CD4-positive, alpha-beta memory T cell (primary cell): ENCODE results near the gene PRSS48. TPM values are rescaled to one million over a fixed set of nuclear protein-coding genes. Genes with fewer than 3 reads are reported as not detected.
A peak's percentile ranks its signal among the peaks of the same experiment; 100 is the strongest.

Experiments
- CTCF ChIA-PET: fragments of 350-600 bp; sonication (Branson Sonifier 250); formaldehyde crosslinking; loops from one replicate; lab custom pipeline; 2021; ENCODE audit warnings: inconsistent platforms; ENCODE audit not compliant: partially characterized antibody; lab: Charles Lee
- POLR2A ChIA-PET: fragments of 350-600 bp; sonication (Branson Sonifier 250); formaldehyde crosslinking; loops from one replicate; lab custom pipeline; 2021; ENCODE audit not compliant: partially characterized antibody; lab: Charles Lee
- DNase-seq, 5 donors: peaks; one replicate each; pipeline versions ENCODE4 v3.0.0 to v3.0.0-alpha.2; 2020 to 2022; ENCODE audit warnings: mixed read lengths in 1 of 5
- H3K27ac ChIP-seq: one replicate; pipeline ENCODE4 v1.7.0; 2013; ENCODE audit warnings: low read depth, low read length
- H3K27me3 ChIP-seq: 2 replicates; pipeline ENCODE4 v1.7.0; 2013; ENCODE audit warnings: mild to moderate bottlenecking, low read length, moderate library complexity; ENCODE audit not compliant: insufficient read depth
- H3K36me3 ChIP-seq: 2 replicates; pipeline ENCODE4 v1.7.0; 2013; ENCODE audit warnings: mild to moderate bottlenecking, low read length, moderate library complexity; ENCODE audit not compliant: insufficient read depth
- H3K4me1 ChIP-seq: 2 replicates; pipeline ENCODE4 v1.7.0; 2013; ENCODE audit warnings: mild to moderate bottlenecking, low read length, moderate library complexity; ENCODE audit not compliant: insufficient read depth
- H3K4me3 ChIP-seq, 2 donors: one replicate each; pipeline ENCODE4 v1.7.0; 2013; ENCODE audit warnings: low read length in 2 of 2, mild to moderate bottlenecking in 1 of 2
- H3K9me3 ChIP-seq, 2 donors: one replicate each; pipeline ENCODE4 v1.7.0; 2013; ENCODE audit warnings: low read length in 2 of 2, control low read depth in 1 of 2; ENCODE audit not compliant: control insufficient read depth in 1 of 2
- H3K27ac Mint-ChIP-seq, 7 donors: one replicate each; pipeline ENCODE4 v1.8.0; 2020 to 2021; ENCODE audit warnings: mixed read lengths in 7 of 7, mild to moderate bottlenecking in 6 of 7, inconsistent platforms in 3 of 7, moderate library complexity in 3 of 7
- H3K27me3 Mint-ChIP-seq, 2 donors: one replicate each; pipeline ENCODE4 v1.8.0; 2020 to 2021; ENCODE audit warnings: mixed read lengths in 2 of 2
- H3K36me3 Mint-ChIP-seq, 2 donors: one replicate each; pipeline ENCODE4 v1.8.0; 2020 to 2021; ENCODE audit warnings: mixed read lengths in 2 of 2, inconsistent platforms in 1 of 2, mild to moderate bottlenecking in 1 of 2
- H3K4me1 Mint-ChIP-seq, 4 donors: one replicate each; pipeline ENCODE4 v1.8.0; 2020 to 2021; ENCODE audit warnings: mixed read lengths in 4 of 4, mild to moderate bottlenecking in 1 of 4
- H3K4me3 Mint-ChIP-seq, 8 donors: one replicate each; pipeline ENCODE4 v1.8.0; 2020 to 2021; ENCODE audit warnings: mixed read lengths in 8 of 8, mild to moderate bottlenecking in 7 of 8, moderate library complexity in 6 of 8, inconsistent platforms in 3 of 8
- H3K9me3 Mint-ChIP-seq, 8 donors: one replicate each; pipeline ENCODE4 v1.8.0; 2020 to 2021; ENCODE audit warnings: mixed read lengths in 8 of 8, mild to moderate bottlenecking in 5 of 8, inconsistent platforms in 3 of 8, moderate library complexity in 1 of 8
- intact Hi-C: fragments of 100-400 bp; cut with micrococcal nuclease; formaldehyde crosslinking; loops from one replicate; pipeline ENCODE4 v1.15.1; 2023
- polyA plus RNA-seq, 2 donors: library from polyadenylated mRNA; unstranded; fragments of 300-500 nt; fragmentation: Illumina TruSeq; gene quantifications; one replicate each; pipeline ENCODE4 v1.2.3, GENCODE V29; 2021
- total RNA-seq, 2 experiments: library from RNA; stranded (reverse); gene quantifications; one replicate each; pipeline ENCODE4 v1.2.3, GENCODE V29; 2021

PRSS48 gene
- total and polyA plus RNA-seq, 4 experiments from 2014 or later, result not detected

DNA sequence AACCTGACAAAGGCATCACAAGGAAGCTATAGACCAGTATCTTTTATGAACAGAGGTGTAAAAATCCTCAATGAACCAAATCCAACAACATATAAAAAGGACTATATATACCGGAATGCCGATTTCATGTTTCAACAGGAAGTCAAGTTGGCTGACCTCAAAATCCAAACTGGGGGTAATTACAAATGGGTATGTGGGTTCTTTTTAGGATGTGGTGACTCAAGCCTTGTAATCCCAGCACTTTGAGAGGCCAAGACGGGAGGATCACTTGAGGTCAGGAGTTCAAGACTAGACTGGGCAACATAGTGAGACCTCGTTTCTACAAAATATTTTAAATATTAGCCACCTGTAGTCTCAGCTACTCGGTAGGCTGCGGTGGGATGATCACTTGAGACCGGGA lies 10.4 kb downstream of the PRSS48 start:
- Mint-ChIP-seq H3K27me3 (peaks cover 0 to 5% of the 10 kb centered on the region in 2 donors), H3K36me3 (no peaks in the 10 kb centered on the region), H3K9me3 (peaks cover 2 to 21% (median 8%) of the 10 kb centered on the region in 8 donors), H3K4me3 (no peak overlapping the region), H3K27ac (no peak overlapping the region), H3K4me1 (no peaks in the 10 kb centered on the region)
- no peak overlapping the region for H3K4me3 ChIP-seq
- no peaks in the 10 kb centered on the region for H3K9me3 ChIP-seq
- intact Hi-C loops, result no loop called here
- POLR2A ChIA-PET, result no interaction called here
- no peaks in the 10 kb centered on the region for H3K4me1 ChIP-seq
- CTCF ChIA-PET, result interaction anchor here (0.7 kb wide), 1 partner anchor 12 kb away, joined by 4 read pairs; no protein-coding TSS in a partner anchor
- H3K36me3 ChIP-seq, result no peaks in the 10 kb centered on the region
- no peaks in the 10 kb centered on the region for H3K27me3 ChIP-seq
- no peak for DNase-seq
- H3K27ac ChIP-seq, result no peak overlapping the region

DNA sequence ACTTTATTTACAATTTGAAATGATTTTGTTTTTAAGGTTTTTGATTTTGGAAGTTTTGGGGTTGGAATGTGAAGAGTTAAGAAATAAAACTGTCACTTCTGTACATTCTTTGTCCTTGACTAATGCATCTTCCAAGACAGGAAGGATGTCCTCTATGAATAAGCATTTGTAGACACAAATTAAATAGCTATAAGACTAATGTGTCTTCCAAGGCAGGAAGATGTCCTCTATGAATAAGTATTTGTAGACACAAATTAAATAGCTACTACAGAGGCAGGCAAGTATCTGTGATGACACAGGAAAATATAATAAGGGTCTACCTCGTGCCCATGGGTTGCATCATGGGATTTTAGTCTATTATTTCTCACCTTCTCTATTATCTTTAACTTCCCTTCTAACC lies 14.5 kb downstream of the PRSS48 start:
- Histone ChIP-seq H3K4me3 (no peak overlapping the region), H3K36me3 (no peaks in the 10 kb centered on the region), H3K9me3 (no peaks in the 10 kb centered on the region), H3K27me3 (no peaks in the 10 kb centered on the region), H3K27ac (no peak overlapping the region), H3K4me1 (no peaks in the 10 kb centered on the region)
- no peaks in the 10 kb centered on the region for H3K36me3 Mint-ChIP-seq
- intact Hi-C loops, result no loop called here
- DNase-seq, result no peak
- H3K9me3 Mint-ChIP-seq, result peaks cover 0 to 2% (median 0%) of the 10 kb centered on the region in 8 donors
- POLR2A ChIA-PET, result no interaction called here
- H3K27ac Mint-ChIP-seq, result no peak overlapping the region
- H3K27me3 Mint-ChIP-seq, result peaks cover 0 to 1% of the 10 kb centered on the region in 2 donors
- H3K4me1 Mint-ChIP-seq, result no peaks in the 10 kb centered on the region
- no peak overlapping the region for H3K4me3 Mint-ChIP-seq
- CTCF ChIA-PET, result interaction anchor here (1.5 kb wide), 1 partner anchor 13 kb away, joined by 3 read pairs; no protein-coding TSS in a partner anchor

DNA sequence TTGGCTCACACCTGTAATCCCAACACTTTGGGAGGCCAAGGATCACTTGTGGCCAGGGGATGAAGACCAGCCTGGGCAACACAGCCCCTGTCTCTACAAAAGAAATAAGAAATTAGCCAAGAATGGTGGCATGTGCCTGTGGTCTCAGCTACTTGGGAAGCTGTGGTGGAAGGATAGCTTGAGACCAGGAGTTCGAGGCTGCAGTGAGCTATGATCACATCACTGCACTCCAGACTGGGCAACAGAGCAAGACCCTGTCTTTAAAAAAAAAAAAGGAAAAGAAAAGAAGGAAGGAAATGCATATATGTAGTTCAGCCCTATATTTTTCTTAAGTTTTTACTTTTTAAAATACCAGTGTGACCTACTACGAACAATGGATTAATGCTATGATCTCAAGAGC lies 15.1 kb downstream of the PRSS48 start:
- Histone ChIP-seq H3K27me3 (no peaks in the 10 kb centered on the region), H3K4me3 (no peak overlapping the region), H3K9me3 (no peaks in the 10 kb centered on the region), H3K27ac (no peak overlapping the region), H3K4me1 (no peaks in the 10 kb centered on the region), H3K36me3 (no peaks in the 10 kb centered on the region)
- no peak for DNase-seq
- POLR2A ChIA-PET, result no interaction called here
- CTCF ChIA-PET, result interaction anchor here (1.5 kb wide), 1 partner anchor 13 kb away, joined by 3 read pairs; no protein-coding TSS in a partner anchor
- Mint-ChIP-seq H3K9me3 (peaks cover 0 to 2% (median 0%) of the 10 kb centered on the region in 8 donors), H3K4me1 (no peaks in the 10 kb centered on the region), H3K27me3 (peaks cover 0 to 1% of the 10 kb centered on the region in 2 donors), H3K27ac (no peak overlapping the region), H3K36me3 (no peaks in the 10 kb centered on the region), H3K4me3 (no peak overlapping the region)
- intact Hi-C loops, result no loop called here

DNA sequence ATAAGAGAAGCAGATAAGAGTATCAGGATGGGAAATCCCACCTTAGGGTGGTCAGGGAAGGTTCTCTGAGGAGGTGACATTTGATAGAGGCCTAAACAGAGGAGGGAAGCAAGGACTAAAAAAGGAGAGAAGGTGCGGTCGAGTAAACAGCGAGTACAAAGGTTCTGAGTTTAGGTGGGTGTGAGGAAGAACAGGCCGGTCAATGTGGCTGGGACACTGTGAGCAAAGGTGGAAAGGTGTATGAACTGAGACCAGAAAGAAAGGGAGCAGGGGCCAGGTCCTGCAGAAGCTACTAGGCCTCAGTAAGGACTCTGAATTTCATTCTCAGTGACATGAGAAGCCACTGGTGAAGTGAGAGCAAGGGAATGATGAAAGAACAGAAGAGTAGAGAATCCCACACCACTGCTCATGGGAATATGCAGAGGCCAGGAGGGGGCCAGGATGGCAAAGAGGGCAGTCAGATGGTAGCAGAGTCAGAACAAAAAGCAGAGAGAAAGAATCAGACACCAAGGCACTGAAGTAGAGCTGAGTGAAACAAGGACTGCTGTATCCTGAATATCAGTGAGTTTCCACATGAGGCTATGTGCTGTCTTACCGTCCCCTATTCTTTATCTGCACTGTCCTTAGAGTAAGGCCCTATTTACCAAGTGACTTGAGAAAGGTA lies 18.0 kb downstream of the PRSS48 start:
- no peak for DNase-seq
- intact Hi-C loops, result no loop called here
- ChIA-PET CTCF (no interaction called here), POLR2A (no interaction called here)
- Mint-ChIP-seq H3K4me1 (no peaks in the 10 kb centered on the region), H3K9me3 (peaks cover 0 to 2% (median 0%) of the 10 kb centered on the region in 8 donors), H3K27me3 (peaks cover 0 to 5% of the 10 kb centered on the region in 2 donors), H3K36me3 (no peaks in the 10 kb centered on the region), H3K4me3 (no peak overlapping the region), H3K27ac (peak overlapping the region in 1 of 7 donors; percentile 53)
- Histone ChIP-seq H3K4me1 (no peaks in the 10 kb centered on the region), H3K27me3 (no peaks in the 10 kb centered on the region), H3K36me3 (no peaks in the 10 kb centered on the region), H3K9me3 (no peaks in the 10 kb centered on the region), H3K27ac (no peak overlapping the region), H3K4me3 (no peak overlapping the region)

DNA sequence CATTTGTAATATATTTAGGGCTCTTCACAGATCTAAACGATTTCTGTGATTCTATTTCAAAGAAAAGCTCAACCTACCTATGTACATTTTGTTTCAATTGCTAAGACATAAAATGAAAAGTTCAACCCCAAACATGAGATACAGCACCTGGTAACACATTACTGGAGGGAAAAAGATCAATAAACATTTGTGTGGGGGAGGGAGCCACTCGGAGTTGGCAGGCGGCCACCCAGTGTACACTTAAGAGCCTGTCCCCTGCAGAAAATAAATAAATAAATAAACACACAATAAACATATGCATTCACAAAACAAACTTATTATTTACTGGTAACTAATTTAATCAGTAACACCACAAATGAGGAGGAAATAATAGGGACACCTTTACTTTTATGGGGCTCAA lies 19.3 kb downstream of the PRSS48 start:
- intact Hi-C loops, result no loop called here
- CTCF ChIA-PET, result no interaction called here

DNA sequence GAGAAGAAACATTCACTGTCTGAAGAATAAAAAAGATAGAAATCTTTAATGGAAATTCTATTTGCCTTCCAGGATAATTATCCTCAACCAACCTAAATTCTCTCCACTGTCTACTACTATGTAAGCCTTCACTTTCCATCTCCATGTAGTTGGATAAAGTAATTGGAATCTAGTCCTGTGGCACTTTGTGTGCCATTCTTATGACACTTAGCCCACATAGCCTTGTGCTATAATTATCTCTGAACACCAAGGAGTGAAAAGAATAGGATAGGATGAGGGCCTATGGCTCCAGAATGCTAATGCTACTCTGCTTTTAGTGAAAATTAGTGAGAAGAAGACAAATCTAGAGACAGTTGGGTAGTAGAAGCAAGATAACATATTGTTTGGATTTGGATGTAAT lies 20.2 kb downstream of the PRSS48 start:
- H3K27ac ChIP-seq, result no peak overlapping the region
- Mint-ChIP-seq H3K36me3 (no peaks in the 10 kb centered on the region), H3K27me3 (peaks cover 3 to 9% of the 10 kb centered on the region in 2 donors), H3K9me3 (peaks cover 0 to 3% (median 0%) of the 10 kb centered on the region in 8 donors), H3K4me3 (no peak overlapping the region), H3K27ac (no peak overlapping the region), H3K4me1 (no peaks in the 10 kb centered on the region)
- ChIA-PET CTCF (no interaction called here), POLR2A (no interaction called here)
- H3K4me3 ChIP-seq, result no peak overlapping the region
- DNase-seq, result no peak
- H3K9me3 ChIP-seq, result no peaks in the 10 kb centered on the region
- intact Hi-C loops, result no loop called here
- H3K4me1 ChIP-seq, result no peaks in the 10 kb centered on the region
- H3K36me3 ChIP-seq, result no peaks in the 10 kb centered on the region
- no peaks in the 10 kb centered on the region for H3K27me3 ChIP-seq

More for the DNA sequence above, 19.3 kb downstream of the PRSS48 start:
- H3K9me3 ChIP-seq, result no peaks in the 10 kb centered on the region
- POLR2A ChIA-PET, result no interaction called here
- no peaks in the 10 kb centered on the region for H3K4me1 ChIP-seq
- Mint-ChIP-seq H3K27me3 (peaks cover 0 to 6% of the 10 kb centered on the region in 2 donors), H3K9me3 (no peaks in the 10 kb centered on the region), H3K36me3 (no peaks in the 10 kb centered on the region), H3K4me1 (no peaks in the 10 kb centered on the region), H3K27ac (no peak overlapping the region), H3K4me3 (no peak overlapping the region)
- DNase-seq, result no peak
- no peaks in the 10 kb centered on the region for H3K36me3 ChIP-seq
- no peak overlapping the region for H3K4me3 ChIP-seq
- no peak overlapping the region for H3K27ac ChIP-seq
- no peaks in the 10 kb centered on the region for H3K27me3 ChIP-seq

DNA sequence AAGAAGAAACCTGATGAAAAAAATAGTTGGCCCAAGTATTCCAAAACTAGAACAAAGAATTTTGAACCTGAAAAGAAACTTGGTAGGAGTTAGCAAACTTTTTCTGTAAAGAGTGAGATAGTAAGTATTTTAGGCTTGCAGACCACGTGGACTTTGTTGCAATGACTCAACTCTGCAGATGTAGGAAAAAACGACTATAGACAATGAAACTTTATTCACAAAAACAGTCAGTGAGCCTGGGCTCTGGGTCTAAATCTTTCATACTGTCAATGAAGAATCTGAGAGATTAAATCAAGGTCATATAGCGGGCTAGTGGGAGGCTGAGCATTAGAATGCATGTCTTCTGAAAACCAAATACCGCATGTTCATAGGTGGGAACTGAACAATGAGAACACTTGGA lies 25.5 kb downstream of the PRSS48 start:
- H3K27me3 ChIP-seq, result no peaks in the 10 kb centered on the region
- no peaks in the 10 kb centered on the region for H3K36me3 ChIP-seq
- no peak overlapping the region for H3K27ac ChIP-seq
- Mint-ChIP-seq H3K36me3 (no peaks in the 10 kb centered on the region), H3K4me3 (no peak overlapping the region), H3K27me3 (peaks cover 6 to 7% of the 10 kb centered on the region in 2 donors), H3K9me3 (peaks cover 0 to 3% (median 0%) of the 10 kb centered on the region in 8 donors), H3K4me1 (no peaks in the 10 kb centered on the region), H3K27ac (no peak overlapping the region)
- intact Hi-C loops, result no loop called here
- CTCF ChIA-PET, result no interaction called here
- H3K9me3 ChIP-seq, result no peaks in the 10 kb centered on the region
- no peak overlapping the region for H3K4me3 ChIP-seq
- POLR2A ChIA-PET, result no interaction called here
- DNase-seq, result no peak
- no peaks in the 10 kb centered on the region for H3K4me1 ChIP-seq
